Activated CD8-positive, alpha-beta T cell treated with anti-CD3 and anti-CD28 coated beads, Interleukin-2, amount 10 ng/mL, durations not matched to agents 7 days and 5 days (primary cell): ENCODE measurements around the gene MGST2. TPM values are rescaled to one million over a fixed set of nuclear protein-coding genes. Genes with fewer than 3 reads are reported as not detected.
"Not testable (repeated sequence)": the region's sequence is repeated elsewhere in the genome, so short reads cannot be mapped to it uniquely, and the experiment has no call there.

Source experiments
- ATAC-seq: fragments of 150-1000 bp; cut with Tn5 transposase; one replicate; pipeline ENCODE4 v1.10.0; 2021; ENCODE audit warnings: moderate library complexity
- CTCF ChIA-PET: fragments of 350-600 bp; sonication (Branson Sonifier 250); formaldehyde crosslinking; loops from one replicate; lab custom pipeline; 2021; ENCODE audit warnings: antibody characterized with exemption; lab: Charles Lee
- POLR2A ChIA-PET: fragments of 350-600 bp; sonication (Branson Sonifier 250); formaldehyde crosslinking; loops from one replicate; lab custom pipeline; 2021; ENCODE audit warnings: antibody characterized with exemption; lab: Charles Lee
- DNase-seq: peaks from one replicate; pipeline ENCODE4 v3.0.0-alpha.2; 2020
- H3K27ac Mint-ChIP-seq: one replicate; pipeline ENCODE4 v1.8.0; 2021; ENCODE audit warnings: mild to moderate bottlenecking, mixed read lengths
- H3K27me3 Mint-ChIP-seq: one replicate; pipeline ENCODE4 v1.8.0; 2021; ENCODE audit warnings: low read depth, mixed read lengths
- H3K36me3 Mint-ChIP-seq: one replicate; pipeline ENCODE4 v1.8.0; 2021; ENCODE audit warnings: low read depth, mixed read lengths
- H3K4me1 Mint-ChIP-seq: one replicate; pipeline ENCODE4 v1.8.0; 2021; ENCODE audit warnings: low read depth, mixed read lengths
- H3K4me3 Mint-ChIP-seq: one replicate; pipeline ENCODE4 v1.8.0; 2021; ENCODE audit warnings: mild to moderate bottlenecking, mixed read lengths
- H3K9me3 Mint-ChIP-seq: one replicate; pipeline ENCODE4 v1.8.0; 2022; ENCODE audit warnings: mixed read lengths; ENCODE audit not compliant: insufficient read depth
- total RNA-seq, 2 experiments: library from RNA; stranded (reverse); gene quantifications; one replicate each; pipeline ENCODE4 v1.2.3, GENCODE V29; 2021

MGST2 gene
- total RNA-seq, 2 experiments from 2014 or later = 12.8 to 13.4 TPM

- ChIA-PET POLR2A (no interaction called here), CTCF (interaction anchor here (0.8 to 1.5 kb wide), 3 partner anchors 11 to 27 kb away, joined by 3 to 4 read pairs (median 4); no protein-coding TSS in a partner anchor)
- Mint-ChIP-seq H3K4me3 (no peak overlapping the region), H3K9me3 (no peaks in the 10 kb centered on the region), H3K27me3 (peaks cover 25% of the 10 kb centered on the region), H3K27ac (no peak overlapping the region), H3K4me1 (no peaks in the 10 kb centered on the region), H3K36me3 (no peaks in the 10 kb centered on the region)
- ATAC-seq = no peak
- no peak for DNase-seq
These were observed 34.6 kb upstream of the MGST2 start for GRCh38 chr4:139630991-139631390.

GRCh38 chr4:139631791-139632190, 33.8 kb upstream of the MGST2 start:
- ATAC-seq (no peak), DNase-seq (no peak)
- ChIA-PET POLR2A (no interaction called here), CTCF (interaction anchor here (0.8 to 1.5 kb wide), 3 partner anchors 12 to 28 kb away, joined by 3 to 4 read pairs (median 4); no protein-coding TSS in a partner anchor)
- Mint-ChIP-seq H3K9me3 (no peaks in the 10 kb centered on the region), H3K36me3 (no peaks in the 10 kb centered on the region), H3K27me3 (peaks cover 18% of the 10 kb centered on the region), H3K27ac (no peak overlapping the region), H3K4me3 (no peak overlapping the region), H3K4me1 (no peaks in the 10 kb centered on the region)

GRCh38 chr4:139632739-139633138, 32.9 kb upstream of the MGST2 start:
- peaks cover 18% of the 10 kb centered on the region for H3K27me3 Mint-ChIP-seq
- POLR2A ChIA-PET, CTCF ChIA-PET, H3K9me3 Mint-ChIP-seq, H3K36me3 Mint-ChIP-seq, ATAC-seq, H3K4me3 Mint-ChIP-seq, H3K4me1 Mint-ChIP-seq, DNase-seq, H3K27ac Mint-ChIP-seq: not testable (repeated sequence)

DNA sequence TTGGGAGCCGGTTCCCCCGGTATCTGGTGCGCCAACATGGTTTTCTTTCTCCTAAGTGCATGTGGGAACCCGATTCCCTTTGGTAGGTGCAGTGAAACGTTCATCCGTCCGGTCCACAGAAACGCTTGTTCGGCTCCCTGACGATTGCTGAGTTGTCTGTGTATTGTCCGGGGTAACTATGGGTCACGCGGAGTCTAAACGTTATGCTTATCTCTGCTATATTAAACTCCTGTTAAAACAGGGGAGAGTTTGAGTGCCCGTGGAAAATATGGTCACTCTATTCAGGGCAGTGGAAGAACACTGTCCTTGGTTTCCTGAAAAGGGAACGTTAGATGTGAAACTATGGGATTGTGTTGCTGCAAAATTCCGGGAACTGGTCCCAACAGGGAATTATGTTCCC, 32.4 kb upstream of the MGST2 start:
- DNase-seq (no peak), ATAC-seq (no peak)
- CTCF ChIA-PET = no interaction called here
- peaks cover 18% of the 10 kb centered on the region for H3K27me3 Mint-ChIP-seq
- no peaks in the 10 kb centered on the region for H3K9me3 Mint-ChIP-seq
- H3K4me1 Mint-ChIP-seq = no peaks in the 10 kb centered on the region
- no peaks in the 10 kb centered on the region for H3K36me3 Mint-ChIP-seq
- POLR2A ChIA-PET = no interaction called here
- H3K4me3 Mint-ChIP-seq = no peak overlapping the region
- no peak overlapping the region for H3K27ac Mint-ChIP-seq

DNA sequence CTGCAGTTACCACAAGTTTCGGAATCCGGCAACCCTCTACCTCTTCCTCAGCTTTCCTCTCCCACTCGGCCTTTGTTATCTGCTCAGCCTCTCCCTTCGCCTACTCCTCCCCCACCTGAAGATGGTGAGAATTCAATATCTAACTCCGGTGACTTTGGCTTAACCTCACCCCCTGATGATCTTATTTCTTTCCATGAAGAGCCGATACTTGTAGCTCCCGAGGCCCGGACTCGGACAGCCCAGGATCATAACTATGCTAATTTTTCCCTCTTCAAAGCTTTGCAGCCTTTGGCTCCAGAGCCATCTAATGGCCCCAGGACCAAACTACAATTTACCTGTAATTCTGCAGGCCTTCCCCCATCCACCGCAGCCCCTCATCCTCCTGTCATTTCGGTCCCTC, 32.0 kb upstream of the MGST2 start:
- no peak overlapping the region for H3K4me3 Mint-ChIP-seq
- H3K36me3 Mint-ChIP-seq = no peaks in the 10 kb centered on the region
- peaks cover 21% of the 10 kb centered on the region for H3K27me3 Mint-ChIP-seq
- no peak for ATAC-seq
- H3K27ac Mint-ChIP-seq = no peak overlapping the region
- ChIA-PET POLR2A (no interaction called here), CTCF (no interaction called here)
- no peak for DNase-seq
- H3K9me3 Mint-ChIP-seq = peaks cover 4% of the 10 kb centered on the region
- H3K4me1 Mint-ChIP-seq = no peaks in the 10 kb centered on the region

GRCh38 chr4:139635966-139636365, 29.7 kb upstream of the MGST2 start:
- Mint-ChIP-seq H3K27ac (no peak overlapping the region), H3K36me3 (no peaks in the 10 kb centered on the region), H3K27me3 (peaks cover 18% of the 10 kb centered on the region), H3K9me3 (peaks cover 8% of the 10 kb centered on the region), H3K4me1 (no peaks in the 10 kb centered on the region), H3K4me3 (no peak overlapping the region)
- DNase-seq (no peak), ATAC-seq (no peak)
- ChIA-PET CTCF (no interaction called here), POLR2A (no interaction called here)

DNA sequence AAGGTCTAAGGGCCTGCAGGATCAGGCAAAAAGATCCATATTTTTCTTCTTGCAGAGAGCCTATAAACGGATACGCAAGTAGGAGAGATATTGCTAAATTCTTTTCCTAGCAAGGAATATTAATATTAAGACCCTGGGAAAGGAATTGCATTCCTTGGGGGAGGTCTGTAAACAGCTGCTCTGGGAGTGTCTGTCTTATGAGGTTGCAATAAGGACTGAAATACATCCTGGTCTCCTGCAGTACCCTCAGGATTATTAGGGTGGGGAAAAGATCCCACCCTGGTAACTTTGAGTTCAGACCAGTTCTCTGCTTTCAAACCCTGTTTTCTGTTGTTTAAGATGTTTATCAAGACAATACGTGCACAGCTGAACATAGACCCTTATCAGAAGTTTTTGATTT, 27.3 kb upstream of the MGST2 start:
- H3K4me1 Mint-ChIP-seq, POLR2A ChIA-PET, H3K36me3 Mint-ChIP-seq, ATAC-seq, H3K4me3 Mint-ChIP-seq, H3K9me3 Mint-ChIP-seq, DNase-seq, H3K27ac Mint-ChIP-seq: not testable (repeated sequence)
- CTCF ChIA-PET = interaction anchor here (1.0 kb wide), 1 partner anchor 19 kb away, joined by 3 read pairs; no protein-coding TSS in a partner anchor
- H3K27me3 Mint-ChIP-seq = peaks cover 11% of the 10 kb centered on the region

GRCh38 chr4:139639654-139640053, 26.0 kb upstream of the MGST2 start:
- Mint-ChIP-seq H3K27ac (no peak overlapping the region), H3K4me3 (no peak overlapping the region), H3K36me3 (no peaks in the 10 kb centered on the region), H3K27me3 (peaks cover 9% of the 10 kb centered on the region), H3K9me3 (peaks cover 8% of the 10 kb centered on the region), H3K4me1 (no peaks in the 10 kb centered on the region)
- ATAC-seq (no peak), DNase-seq (no peak)
- ChIA-PET POLR2A (no interaction called here), CTCF (interaction anchor here (0.8 kb wide), 1 partner anchor 11 kb away, joined by 3 read pairs; no protein-coding TSS in a partner anchor)

- Mint-ChIP-seq H3K36me3 (no peaks in the 10 kb centered on the region), H3K4me3 (no peak overlapping the region), H3K9me3 (peaks cover 8% of the 10 kb centered on the region), H3K27ac (no peak overlapping the region), H3K27me3 (peaks cover 5% of the 10 kb centered on the region), H3K4me1 (no peaks in the 10 kb centered on the region)
- DNase-seq (no peak), ATAC-seq (no peak)
- ChIA-PET POLR2A (no interaction called here), CTCF (interaction anchor here (1.2 kb wide), 1 partner anchor 38 kb away, joined by 4 read pairs; no protein-coding TSS in a partner anchor)
These were observed 24.4 kb upstream of the MGST2 start for GRCh38 chr4:139641218-139641617.

GRCh38 chr4:139642364-139642763, 23.3 kb upstream of the MGST2 start:
- Mint-ChIP-seq H3K36me3 (no peaks in the 10 kb centered on the region), H3K27me3 (peaks cover 8% of the 10 kb centered on the region), H3K9me3 (peaks cover 8% of the 10 kb centered on the region), H3K4me1 (no peaks in the 10 kb centered on the region), H3K4me3 (no peak overlapping the region), H3K27ac (no peak overlapping the region)
- ChIA-PET CTCF (interaction anchor here (0.8 to 1.5 kb wide), 3 partner anchors 10 to 39 kb away, joined by 4 read pairs; no protein-coding TSS in a partner anchor), POLR2A (no interaction called here)
- ATAC-seq (no peak), DNase-seq (no peak)

GRCh38 chr4:139643042-139643895, 22.4 kb upstream of the MGST2 start:
- no peaks in the 10 kb centered on the region for H3K4me1 Mint-ChIP-seq
- no peaks in the 10 kb centered on the region for H3K36me3 Mint-ChIP-seq
- ATAC-seq (no peak), DNase-seq (no peak)
- no peak overlapping the region for H3K4me3 Mint-ChIP-seq
- H3K27me3 Mint-ChIP-seq = peaks cover 8% of the 10 kb centered on the region
- ChIA-PET CTCF (interaction anchor here (0.8 to 1.5 kb wide), 2 partner anchors 9 to 14 kb away, joined by 4 read pairs; no protein-coding TSS in a partner anchor), POLR2A (no interaction called here)
- H3K27ac Mint-ChIP-seq = no peak overlapping the region
- peaks cover 8% of the 10 kb centered on the region for H3K9me3 Mint-ChIP-seq

DNA sequence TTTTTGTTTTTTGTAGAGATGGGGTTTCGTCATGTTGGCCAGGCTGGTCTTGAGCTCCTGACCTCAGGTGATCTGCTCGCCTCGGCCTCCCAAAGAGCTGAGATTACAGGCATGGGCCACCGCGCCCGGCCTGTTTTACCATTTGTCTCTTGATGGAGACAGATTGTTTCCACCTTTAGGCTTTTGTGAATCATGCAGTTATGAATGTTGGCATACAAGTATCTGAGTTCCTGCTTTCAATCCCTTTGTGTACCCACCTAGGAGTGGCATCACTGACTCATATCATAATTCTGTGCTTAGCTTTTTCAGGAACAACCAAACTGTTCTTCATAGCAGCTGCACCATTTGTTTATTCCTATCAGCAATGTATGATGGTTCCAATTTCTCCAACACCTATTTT, 20.2 kb upstream of the MGST2 start:
- Mint-ChIP-seq H3K27ac (no peak overlapping the region), H3K4me3 (no peak overlapping the region), H3K27me3 (peaks cover 5% of the 10 kb centered on the region), H3K36me3 (no peaks in the 10 kb centered on the region), H3K9me3 (no peaks in the 10 kb centered on the region), H3K4me1 (no peaks in the 10 kb centered on the region)
- no peak for DNase-seq
- ChIA-PET CTCF (interaction anchor here (1.6 to 1.7 kb wide), 2 partner anchors 8 to 42 kb away, joined by 4 to 6 read pairs; no protein-coding TSS in a partner anchor), POLR2A (no interaction called here)
- ATAC-seq = no peak
